DMS 273 (cell line): ENCODE results near the gene CEACAM7.
"Not testable (repeated sequence)": the region's sequence is repeated elsewhere in the genome, so short reads cannot be mapped to it uniquely, and the experiment has no call there.

Experiments used
- DNase-seq: peaks from one replicate; lab custom pipeline; 2025; ENCODE audit not compliant: unreplicated experiment; lab: John Stamatoyannopoulos, UW

Gene CEACAM7

DNA sequence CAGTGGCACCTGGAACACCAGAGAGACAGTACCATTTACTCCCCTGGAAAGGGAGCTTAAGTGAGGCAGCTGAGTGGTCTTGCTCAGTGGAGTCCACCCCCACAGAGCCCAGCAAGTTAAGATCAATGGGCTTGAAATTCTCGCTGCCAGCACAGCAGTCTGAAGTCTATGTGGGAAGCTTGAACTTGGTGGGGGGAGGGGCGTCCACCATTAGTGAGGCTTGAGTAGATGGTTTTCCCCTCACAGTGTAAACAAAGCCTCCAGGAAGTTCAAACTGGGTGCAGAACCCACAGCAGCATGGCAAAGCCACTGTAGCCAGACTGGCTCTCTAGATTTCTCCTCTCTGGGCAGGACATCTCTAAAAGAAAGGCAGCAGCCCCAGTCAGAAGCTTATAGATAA lies 30.9 kb downstream of the CEACAM7 start:
- no peak for DNase-seq

GRCh38 chr19:41656756-41657155 lies 31.3 kb downstream of the CEACAM7 start:
- DNase-seq = not testable (repeated sequence)

- no peak for DNase-seq
These were observed 35.8 kb downstream of the CEACAM7 start for GRCh38 chr19:41652250-41652649.

- no peak for DNase-seq
These were observed 38.2 kb downstream of the CEACAM7 start for GRCh38 chr19:41649827-41650226.

DNA sequence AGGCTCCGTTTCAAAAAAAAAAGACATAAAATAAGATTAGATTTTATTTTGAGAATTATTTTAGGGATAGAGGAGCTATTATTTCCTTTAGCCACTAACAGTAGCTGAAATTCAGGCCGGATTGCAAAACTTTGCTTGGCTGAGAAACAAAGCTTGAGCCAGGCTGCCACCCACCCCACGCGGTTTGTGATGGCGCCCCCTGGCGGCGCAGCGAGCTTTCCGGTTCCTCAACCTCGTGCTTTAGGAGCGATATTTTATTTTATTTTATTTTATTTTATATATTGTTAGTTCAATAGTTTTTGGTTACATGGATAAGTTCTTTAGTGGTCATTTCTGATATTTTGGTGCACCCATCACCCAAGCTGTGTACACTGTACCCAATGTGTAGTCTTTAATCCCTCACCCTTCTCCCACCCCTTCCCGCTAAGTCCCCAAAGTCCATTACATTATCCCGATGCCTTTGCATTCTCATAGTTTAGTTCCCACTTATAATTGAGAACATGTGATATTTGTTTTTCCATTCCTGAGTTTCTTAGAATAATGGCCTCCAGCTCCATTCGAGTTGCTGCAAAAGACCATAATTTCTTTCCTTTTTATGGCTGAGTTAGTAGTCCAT lies 41.4 kb downstream of the CEACAM7 start:
- DNase-seq = peak; percentile 49

- DNase-seq = peak; percentile 74
These were observed 46.1 kb downstream of the CEACAM7 start for GRCh38 chr19:41641879-41642485.

- no peak for DNase-seq
These were observed 49.4 kb downstream of the CEACAM7 start for GRCh38 chr19:41638641-41639081.

DNA sequence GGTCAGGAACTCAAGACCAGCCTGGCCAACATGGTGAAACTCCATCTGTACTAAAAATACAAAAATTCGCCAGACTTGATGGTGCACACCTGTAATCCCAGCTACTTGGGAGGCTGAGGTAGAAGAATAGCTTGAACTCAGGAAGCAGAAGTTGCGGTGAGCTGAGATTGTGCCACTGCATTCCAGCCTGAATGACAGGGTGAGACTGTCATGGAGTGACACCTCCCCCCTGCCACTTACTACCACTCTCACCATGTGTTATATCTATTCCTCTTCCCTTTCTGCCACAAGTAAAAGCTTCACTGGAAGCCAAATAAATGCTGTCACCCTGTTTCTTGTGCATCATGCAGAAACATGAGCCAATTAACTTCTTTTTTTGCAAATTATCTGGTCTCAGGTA lies 50.6 kb downstream of the CEACAM7 start:
- DNase-seq = no peak

- no peak for DNase-seq
These were observed 59.9 kb downstream of the CEACAM7 start for GRCh38 chr19:41627966-41628675.

DNA sequence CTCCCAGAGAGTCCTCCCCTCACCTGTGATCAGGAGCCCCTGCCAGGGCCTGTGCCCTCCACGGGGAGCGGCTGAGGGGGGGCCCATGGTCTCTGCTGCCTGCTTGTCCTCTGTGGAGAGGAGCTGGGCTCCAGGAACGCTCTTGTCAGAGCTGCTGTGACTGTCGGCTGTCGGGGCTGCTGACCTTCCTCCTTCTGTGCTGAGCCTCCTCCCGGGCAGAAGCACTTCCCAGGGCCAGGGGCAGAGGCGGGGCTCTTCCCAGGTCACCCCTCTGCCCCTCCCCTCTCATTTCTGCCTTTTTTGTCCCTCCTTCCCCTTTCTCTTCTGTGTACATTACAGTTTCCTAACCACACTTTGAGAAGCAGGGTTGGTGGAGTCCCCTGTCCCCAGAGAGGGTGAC lies 61.2 kb downstream of the CEACAM7 start, which contains the start of gene CEACAM4:
Gene CEACAM4 (minus strand): TSS at position 198 of the 400 bp plus-strand sequence. CDS start 111 bp downstream, at position 87.
- no peak for DNase-seq

DNA sequence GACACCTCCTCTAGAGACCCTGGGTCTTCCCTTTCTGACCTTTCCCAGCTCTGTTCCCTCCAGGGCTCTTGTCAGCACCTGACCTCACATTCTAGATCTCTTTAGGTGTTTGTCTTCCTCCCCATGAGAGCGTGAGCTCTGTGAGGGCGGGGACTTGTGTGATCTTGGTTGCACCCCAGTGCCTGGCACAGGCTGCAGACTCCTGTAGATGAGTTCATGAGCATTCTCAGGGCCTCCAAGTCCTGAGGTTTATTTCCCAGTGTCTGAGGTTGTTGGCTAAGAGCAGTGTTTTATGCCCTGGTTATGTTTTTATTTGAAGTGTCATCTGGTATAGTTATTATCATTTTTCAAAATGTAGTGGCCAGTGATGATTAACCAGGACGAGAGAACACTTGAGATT lies 61.8 kb downstream of the CEACAM7 start:
- no peak for DNase-seq

DNA sequence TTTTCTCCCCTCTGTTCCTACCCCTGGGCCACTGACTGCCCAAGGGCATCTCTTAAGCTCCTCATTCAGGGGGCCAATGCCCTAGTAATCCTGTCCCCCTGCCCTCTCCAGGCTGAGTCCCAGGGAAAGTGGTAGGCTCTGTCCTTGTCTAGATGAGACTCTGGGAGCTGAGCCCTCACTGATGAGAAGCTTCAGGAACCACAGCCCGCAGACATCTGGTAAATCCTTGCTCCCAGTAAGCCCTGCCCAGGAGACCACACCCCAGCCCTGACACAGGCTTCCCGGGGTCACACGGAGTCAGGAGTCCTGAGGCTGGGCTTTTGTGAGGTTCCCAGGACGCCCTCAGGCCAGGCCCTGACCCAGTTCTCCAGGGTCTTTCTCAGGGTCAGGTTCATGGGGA lies 63.1 kb downstream of the CEACAM7 start:
- DNase-seq = no peak

DNA sequence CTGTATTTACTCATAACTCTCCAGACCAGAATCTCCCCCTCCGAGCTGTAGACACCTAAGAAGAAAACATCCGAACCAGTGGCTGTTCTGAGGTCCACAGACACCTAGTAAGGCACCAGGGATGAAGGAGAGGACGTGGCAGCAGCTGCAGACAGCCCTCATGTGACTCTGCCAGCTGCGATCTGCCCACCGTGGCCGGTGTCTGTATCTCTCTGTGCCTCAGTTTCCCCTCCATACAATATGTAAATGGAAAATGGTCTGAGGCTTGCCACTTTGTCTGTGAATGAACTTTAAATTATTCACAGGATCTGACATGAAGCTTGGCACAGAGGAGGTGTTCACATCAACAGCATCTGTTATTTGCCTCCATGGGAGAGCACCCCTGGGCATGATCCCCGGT lies 63.6 kb downstream of the CEACAM7 start:
- no peak for DNase-seq

GRCh38 chr19:41623360-41623759 lies 64.7 kb downstream of the CEACAM7 start:
- no peak for DNase-seq
